Small intestine (tissue), 7 donors: ENCODE measurements around the gene MAST4. TPM values are rescaled to one million over a fixed set of nuclear protein-coding genes. Genes with fewer than 3 reads are reported as not detected.
"Not testable (repeated sequence)": the region's sequence is repeated elsewhere in the genome, so short reads cannot be mapped to it uniquely, and the experiment has no call there.

Experiments used
- DNase-seq, 2 donors: peaks; one replicate each; pipeline versions ENCODE4 v3.0.0 to v3.0.0-alpha.2; 2013
- FAIRE-seq: peaks from 2 replicates; lab custom pipeline; 2012; peaks lifted over from hg19 to GRCh38; lab: Jason Lieb, UNC
- H3K27ac ChIP-seq, 3 donors: one replicate each; pipeline ENCODE4 v1.5.1; 2013; ENCODE audit warnings: low read length in 2 of 3, mild to moderate bottlenecking in 2 of 3, control low read depth in 1 of 3, inconsistent platforms in 1 of 3, low read depth in 1 of 3, moderate library complexity in 1 of 3
- H3K27me3 ChIP-seq, 3 donors: one replicate each; pipeline ENCODE4 v1.6.1; 2013; ENCODE audit warnings: low read length in 3 of 3, inconsistent platforms in 1 of 3; ENCODE audit not compliant: control insufficient read depth in 3 of 3, insufficient read depth in 3 of 3
- H3K36me3 ChIP-seq, 3 donors: one replicate each; pipeline ENCODE4 v1.6.1; 2013; ENCODE audit warnings: low read length in 3 of 3, inconsistent platforms in 1 of 3, low read depth in 1 of 3, mild to moderate bottlenecking in 1 of 3, moderate library complexity in 1 of 3; ENCODE audit not compliant: control insufficient read depth in 3 of 3, insufficient read depth in 2 of 3
- H3K4me1 ChIP-seq, 3 donors: one replicate each; pipeline ENCODE4 v1.6.1; 2013; ENCODE audit warnings: low read length in 2 of 3, inconsistent platforms in 1 of 3, low read depth in 1 of 3, mild to moderate bottlenecking in 1 of 3, moderate library complexity in 1 of 3; ENCODE audit not compliant: control insufficient read depth in 3 of 3, insufficient read depth in 2 of 3
- H3K4me3 ChIP-seq, 3 donors: one replicate each; pipeline ENCODE4 v1.5.1; 2013; ENCODE audit warnings: low read length in 3 of 3, control low read depth in 1 of 3, inconsistent platforms in 1 of 3, low read depth in 1 of 3, mild to moderate bottlenecking in 1 of 3, moderate library complexity in 1 of 3
- H3K9me3 ChIP-seq, 2 donors: one replicate each; pipeline ENCODE4 v1.6.1; 2013; ENCODE audit warnings: low read depth in 1 of 2, low read length in 1 of 2; ENCODE audit not compliant: control insufficient read depth in 2 of 2, insufficient read depth in 1 of 2
- WGBS, 3 donors: extraction: QIAGEN DNeasy Blood & Tissue Kit; methylation state at CpG; one replicate each; pipeline ENCODE4 v1.1.7; 2013; 5-methylcytosine and 5-hydroxymethylcytosine counted together
- polyA plus RNA-seq, 4 donors: library from polyadenylated mRNA; stranded (reverse) in 3 of 4; unstranded in 1 of 4; fragments of 200-250 nt in 3 of 4; fragments of 120-200 nt in 1 of 4; gene quantifications; one replicate each; pipeline versions ENCODE4 v1.2.1 to v1.2.3, GENCODE V29; 2013
- donor health status: healthy with polysubstance abuse.
- donor health status: control.
- donor health status: control.
- donor health status: Bipolar disorder and iron deficiency.
- donor health status: healthy.

The MAST4 gene
- polyA plus RNA-seq, 4 donors: 3.0 to 16.4 (median 4.5) TPM

- not testable (repeated sequence) for H3K36me3 ChIP-seq, H3K4me3 ChIP-seq, H3K27ac ChIP-seq, H3K4me1 ChIP-seq, FAIRE-seq, H3K27me3 ChIP-seq, H3K9me3 ChIP-seq, DNase-seq
- 68 to 87% (median 86%) methylated on average over 2 of the region's 2 CpGs for WGBS, 3 donors
Measured at GRCh38 chr5:66822906-66823305, 226.7 kb downstream of the MAST4 start.

GRCh38 chr5:66824476-66824875 is 228.3 kb downstream of the MAST4 start:
- H3K9me3 ChIP-seq: no peaks in the 10 kb centered on the region
- H3K36me3 ChIP-seq: no peaks in the 10 kb centered on the region
- FAIRE-seq (no peak), DNase-seq (no peak)
- H3K4me3 ChIP-seq: no peak overlapping the region
- no peaks in the 10 kb centered on the region for H3K4me1 ChIP-seq
- 93 to 95% (median 93%) methylated on average over 4 of the region's 4 CpGs for WGBS, 3 donors
- H3K27me3 ChIP-seq: peaks cover 0 to 8% (median 0%) of the 10 kb centered on the region in 3 donors
- H3K27ac ChIP-seq: no peak overlapping the region

- DNase-seq: no peak
- H3K27me3 ChIP-seq: peaks cover 0 to 8% (median 0%) of the 10 kb centered on the region in 3 donors
- no peaks in the 10 kb centered on the region for H3K36me3 ChIP-seq
- no peak for FAIRE-seq
- no peaks in the 10 kb centered on the region for H3K4me1 ChIP-seq
- WGBS, 3 donors: 83 to 90% (median 89%) methylated on average over 7 of the region's 7 CpGs
- H3K4me3 ChIP-seq: no peak overlapping the region
- H3K9me3 ChIP-seq: no peaks in the 10 kb centered on the region
- H3K27ac ChIP-seq: no peak overlapping the region
Measured at GRCh38 chr5:66826263-66826662, 230.1 kb downstream of the MAST4 start.

- Histone ChIP-seq H3K9me3 (no peaks in the 10 kb centered on the region), H3K4me1 (no peaks in the 10 kb centered on the region), H3K36me3 (no peaks in the 10 kb centered on the region), H3K4me3 (no peak overlapping the region), H3K27ac (no peak overlapping the region), H3K27me3 (peaks cover 0 to 8% (median 0%) of the 10 kb centered on the region in 3 donors)
- 77 to 86% (median 85%) methylated on average over 3 of the region's 3 CpGs for WGBS, 3 donors
- DNase-seq (no peak), FAIRE-seq (no peak)
Measured at GRCh38 chr5:66826696-66827095, 230.5 kb downstream of the MAST4 start.

- no peaks in the 10 kb centered on the region for H3K36me3 ChIP-seq
- peak overlapping the region in 1 of 3 donors; percentile 56 for H3K27ac ChIP-seq
- no peak for DNase-seq
- H3K9me3 ChIP-seq: no peaks in the 10 kb centered on the region
- no peak for FAIRE-seq
- no peaks in the 10 kb centered on the region for H3K4me1 ChIP-seq
- WGBS, 3 donors: 29 to 34% (median 32%) methylated on average over 5 of the region's 5 CpGs
- H3K4me3 ChIP-seq: peak overlapping the region in 1 of 3 donors; percentile 37
- peaks cover 0 to 8% (median 0%) of the 10 kb centered on the region in 3 donors for H3K27me3 ChIP-seq
Measured at GRCh38 chr5:66828046-66828547, 231.9 kb downstream of the MAST4 start.

GRCh38 chr5:66828548-66829357 is 232.6 kb downstream of the MAST4 start:
- 1 to 2% (median 1%) methylated on average over 21 of the region's 21 CpGs for WGBS, 3 donors
- H3K4me3 ChIP-seq: peak overlapping the region in 2 of 3 donors; percentile 17 to 37
- peak; percentile 45 to 72 for DNase-seq
- peaks cover 0 to 8% (median 0%) of the 10 kb centered on the region in 3 donors for H3K27me3 ChIP-seq
- H3K36me3 ChIP-seq: no peaks in the 10 kb centered on the region
- H3K27ac ChIP-seq: peak overlapping the region in 2 of 3 donors; percentile 5 to 56
- no peaks in the 10 kb centered on the region for H3K4me1 ChIP-seq
- H3K9me3 ChIP-seq: no peaks in the 10 kb centered on the region
- no peak for FAIRE-seq

GRCh38 chr5:66829358-66829674 is 233.1 kb downstream of the MAST4 start:
- no peaks in the 10 kb centered on the region for H3K4me1 ChIP-seq
- FAIRE-seq: no peak
- no peaks in the 10 kb centered on the region for H3K36me3 ChIP-seq
- peak overlapping the region in 1 of 3 donors; percentile 37 for H3K4me3 ChIP-seq
- H3K9me3 ChIP-seq: no peaks in the 10 kb centered on the region
- DNase-seq: peak in 1 of 2 donors; percentile 19
- H3K27ac ChIP-seq: peak overlapping the region in 2 of 3 donors; percentile 5 to 56
- H3K27me3 ChIP-seq: peaks cover 0 to 8% (median 0%) of the 10 kb centered on the region in 3 donors

GRCh38 chr5:66829826-66830225 is 233.6 kb downstream of the MAST4 start:
- WGBS, 3 donors: 28 to 42% (median 34%) methylated on average over 2 of the region's 2 CpGs
- no peak overlapping the region for H3K4me3 ChIP-seq
- no peaks in the 10 kb centered on the region for H3K36me3 ChIP-seq
- FAIRE-seq (peak; percentile 15), DNase-seq (no peak)
- H3K27ac ChIP-seq: no peak overlapping the region
- H3K27me3 ChIP-seq: peaks cover 0 to 8% (median 0%) of the 10 kb centered on the region in 3 donors
- no peaks in the 10 kb centered on the region for H3K4me1 ChIP-seq
- no peaks in the 10 kb centered on the region for H3K9me3 ChIP-seq
